Esophagus squamous epithelium (tissue), 4 donors: ENCODE measurements around the gene RAP2A.

ENCODE experiments used
- POLR2A ChIP-seq, 4 donors: fragments of 450-650 bp; IDR thresholded peaks; one replicate each; pipeline ENCODE4 v1.6.1; 2017; ENCODE audit warnings: antibody characterized with exemption in 4 of 4, mild to moderate bottlenecking in 4 of 4, moderate library complexity in 3 of 4
- TF ChIP-seq, protein P1 (sequence below), 6 experiments: fragments of 450-650 bp in 4 of 6; fragments of 200-600 bp in 2 of 6; sonication (generic) in 2 of 6; IDR thresholded peaks; one replicate each; pipeline ENCODE4 v1.5.1; 2016 to 2019; ENCODE audit warnings: antibody characterized with exemption in 6 of 6, mild to moderate bottlenecking in 4 of 6, moderate library complexity in 4 of 6

DNA sequence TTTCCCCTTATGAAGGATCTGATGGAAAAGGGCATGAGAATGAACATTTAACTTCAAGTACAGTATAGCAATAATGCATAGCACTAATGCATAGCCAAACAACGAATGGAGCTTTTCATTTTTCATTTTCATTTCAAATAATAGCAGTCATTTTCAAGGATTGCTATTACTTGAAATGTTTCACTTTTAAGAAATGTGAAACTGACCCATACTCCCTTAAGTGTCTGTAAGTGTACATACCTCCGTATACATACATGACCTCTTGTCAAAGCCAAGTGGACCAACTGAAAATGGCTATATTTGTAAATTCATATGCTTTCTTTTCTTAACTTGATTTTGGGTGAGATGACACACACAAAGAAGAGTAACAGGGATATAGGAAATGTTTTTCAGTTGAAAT, 3.8 kb downstream of the RAP2A start:
- TF ChIP-seq, protein P1, sequence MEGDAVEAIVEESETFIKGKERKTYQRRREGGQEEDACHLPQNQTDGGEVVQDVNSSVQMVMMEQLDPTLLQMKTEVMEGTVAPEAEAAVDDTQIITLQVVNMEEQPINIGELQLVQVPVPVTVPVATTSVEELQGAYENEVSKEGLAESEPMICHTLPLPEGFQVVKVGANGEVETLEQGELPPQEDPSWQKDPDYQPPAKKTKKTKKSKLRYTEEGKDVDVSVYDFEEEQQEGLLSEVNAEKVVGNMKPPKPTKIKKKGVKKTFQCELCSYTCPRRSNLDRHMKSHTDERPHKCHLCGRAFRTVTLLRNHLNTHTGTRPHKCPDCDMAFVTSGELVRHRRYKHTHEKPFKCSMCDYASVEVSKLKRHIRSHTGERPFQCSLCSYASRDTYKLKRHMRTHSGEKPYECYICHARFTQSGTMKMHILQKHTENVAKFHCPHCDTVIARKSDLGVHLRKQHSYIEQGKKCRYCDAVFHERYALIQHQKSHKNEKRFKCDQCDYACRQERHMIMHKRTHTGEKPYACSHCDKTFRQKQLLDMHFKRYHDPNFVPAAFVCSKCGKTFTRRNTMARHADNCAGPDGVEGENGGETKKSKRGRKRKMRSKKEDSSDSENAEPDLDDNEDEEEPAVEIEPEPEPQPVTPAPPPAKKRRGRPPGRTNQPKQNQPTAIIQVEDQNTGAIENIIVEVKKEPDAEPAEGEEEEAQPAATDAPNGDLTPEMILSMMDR (IDR thresholded peaks at IDR 0.05) = no peak
- TF ChIP-seq POLR2A (IDR thresholded peaks at IDR 0.05) = no peak
